Panc1 (cell line): ENCODE results near the gene AQP7. TPM values are rescaled to one million over a fixed set of nuclear protein-coding genes. Genes with fewer than 3 reads are reported as not detected.

Source experiments
- ATAC-seq: fragments of 200-7000 bp; cut with Tn5 transposase; 2 replicates; pipeline ENCODE4 v1.9.1; 2020; ENCODE audit warnings: mild to moderate bottlenecking, moderate library complexity
- BruUV-seq: library from RNA; stranded (reverse); fragments of 400-500 nt; replicated peaks from 2 replicates; lab custom pipeline; 2021; lab: Mats Ljungman, UMichigan
- CTCF ChIA-PET: fragments of 300-600 bp; sonication (Branson Sonifier 250); formaldehyde crosslinking; loops from one replicate; lab custom pipeline; 2022; ENCODE audit warnings: antibody characterized with exemption; lab: Charles Lee
- POLR2A ChIA-PET: fragments of 300-600 bp; sonication (Branson Sonifier 250); formaldehyde crosslinking; loops from one replicate; lab custom pipeline; 2022; ENCODE audit warnings: antibody characterized with exemption; lab: Charles Lee
- DNase-seq: peaks from one replicate; pipeline ENCODE4 v3.0.0-alpha.2; 2010; ENCODE audit warnings: low read depth, low spot score
- H3K27ac ChIP-seq: 2 replicates; pipeline ENCODE4 v1.5.1; 2011; ENCODE audit warnings: mild to moderate bottlenecking, low read length, inconsistent platforms
- H3K27me3 ChIP-seq: fragments of 200-500 bp; sonication (Bioruptor generic); 2 replicates; pipeline ENCODE4 v1.6.0; 2014; ENCODE audit warnings: low read length, inconsistent platforms; ENCODE audit not compliant: control insufficient read depth, insufficient read depth
- H3K36me3 ChIP-seq: fragments of 200-500 bp; sonication (Bioruptor generic); 2 replicates; pipeline ENCODE4 v1.5.1; 2014; ENCODE audit warnings: inconsistent platforms, mild to moderate bottlenecking, low read length, moderate library complexity; ENCODE audit not compliant: control insufficient read depth, insufficient read depth
- H3K4me1 ChIP-seq: 2 replicates; pipeline ENCODE4 v1.5.1; 2011; ENCODE audit warnings: inconsistent platforms, mild to moderate bottlenecking, low read length, moderate library complexity; ENCODE audit not compliant: control insufficient read depth, insufficient read depth
- H3K4me3 ChIP-seq, 2 experiments: 2 replicates each; pipeline ENCODE4 v1.5.1; 2011 to 2012; ENCODE audit warnings: low read depth in 2 of 2, low read length in 2 of 2, mild to moderate bottlenecking in 2 of 2, inconsistent platforms in 1 of 2, moderate library complexity in 1 of 2
- H3K9me3 ChIP-seq: fragments of 200-500 bp; sonication (Bioruptor generic); 2 replicates; pipeline ENCODE4 v1.5.1; 2014; ENCODE audit warnings: low read depth, mild to moderate bottlenecking, inconsistent platforms, low read length, moderate library complexity; ENCODE audit not compliant: control insufficient read depth, insufficient read depth
- CTCF ChIP-seq: fragments of 450-650 bp; IDR thresholded peaks from 2 replicates; pipeline ENCODE4 v1.5.1; 2017; ENCODE audit warnings: mild to moderate bottlenecking
- POLR2AphosphoS5 ChIP-seq: IDR thresholded peaks from 2 replicates; pipeline ENCODE4 v1.6.1; 2012; ENCODE audit warnings: mild to moderate bottlenecking, low read depth, low read length, moderate library complexity
- REST ChIP-seq, 2 experiments: IDR thresholded peaks; 2 replicates each; pipeline ENCODE4 v1.6.1; 2011 to 2012; ENCODE audit warnings: low read depth in 2 of 2, control low read depth in 1 of 2, low read length in 1 of 2, mild to moderate bottlenecking in 1 of 2, moderate library complexity in 1 of 2; ENCODE audit not compliant: insufficient read depth in 1 of 2
- SIN3A ChIP-seq: IDR thresholded peaks from 2 replicates; pipeline ENCODE4 v1.6.1; 2012; ENCODE audit warnings: low read depth, mild to moderate bottlenecking, low read length, moderate library complexity, borderline replicate concordance; ENCODE audit not compliant: insufficient read depth
- TCF7L2 ChIP-seq: IDR thresholded peaks from 2 replicates; pipeline ENCODE4 v1.6.1; 2011; ENCODE audit warnings: mild to moderate bottlenecking, low read depth, low read length, inconsistent platforms
- in situ Hi-C: cut with HindIII; loops from 2 replicates; pipeline ENCODE4 v1.10.0; 2016; ENCODE audit warnings: low sequenced_read_pairs, low pct_unique_long_range_greater_than_20kb
- intact Hi-C: fragments of 100-400 bp; cut with micrococcal nuclease; formaldehyde crosslinking; loops from one replicate; pipeline ENCODE4 v1.10.0; 2022; ENCODE audit not compliant: unreplicated experiment
- total RNA-seq: library from RNA; stranded (reverse); gene quantifications from one replicate; pipeline ENCODE4 v1.2.1, GENCODE V29; 2021; ENCODE audit not compliant: unreplicated experiment

Gene AQP7
- total RNA-seq, 1 experiment from 2014 or later, result 0.26 TPM

- Histone ChIP-seq H3K4me1 (0 out of 2 replicates have a peak, but pooled peaks cover under 1% of the 10 kb centered on the region), H3K36me3 (no peaks in the 10 kb centered on the region), H3K4me3 (no peak overlapping the region), H3K9me3 (no peaks in the 10 kb centered on the region), H3K27me3 (no peaks in the 10 kb centered on the region), H3K27ac (no peak overlapping the region)
- ChIA-PET CTCF (no interaction called here), POLR2A (no interaction called here)
- intact Hi-C loops (no loop called here), in situ Hi-C loops (no loop called here)
- no peak for DNase-seq
- no TSS peak for BruUV-seq
- ATAC-seq, result no peak
- TF ChIP-seq CTCF, result no peak
- TF ChIP-seq TCF7L2, result no peak
- no peak for TF ChIP-seq POLR2AphosphoS5
- TF ChIP-seq REST (IDR thresholded peaks at IDR 0.05; ENCODE audit: insufficient read depth in 1 of 2, low read depth in 2 of 2, low read length in 1 of 2), result no peak
- no peak for TF ChIP-seq SIN3A
These were observed 35.5 kb upstream of the AQP7 start for GRCh38 chr9:33437898-33438297.

GRCh38 chr9:33437205-33437604 lies 34.8 kb upstream of the AQP7 start:
- Histone ChIP-seq H3K4me1 (no peaks in the 10 kb centered on the region), H3K36me3 (no peaks in the 10 kb centered on the region), H3K9me3 (no peaks in the 10 kb centered on the region), H3K27me3 (no peaks in the 10 kb centered on the region), H3K4me3 (no peak overlapping the region), H3K27ac (no peak overlapping the region)
- ATAC-seq, result no peak
- no peak for DNase-seq
- in situ Hi-C loops (no loop called here), intact Hi-C loops (no loop called here)
- BruUV-seq, result no TSS peak
- no peak for TF ChIP-seq TCF7L2
- no peak for TF ChIP-seq SIN3A
- no peak for TF ChIP-seq CTCF
- no peak for TF ChIP-seq REST (IDR thresholded peaks at IDR 0.05; ENCODE audit: insufficient read depth in 1 of 2, low read depth in 2 of 2, low read length in 1 of 2)
- TF ChIP-seq POLR2AphosphoS5, result no peak
- CTCF ChIA-PET, result no interaction called here
- POLR2A ChIA-PET, result no interaction called here
